GM21528 (cell line): ENCODE results near the gene CDC42EP4.

Source experiments
- ATAC-seq: cut with Tn5 transposase; IDR thresholded peaks from one replicate; pipeline ENCODE4 v1.9.1; 2021; ENCODE audit warnings: mild to moderate bottlenecking, moderate library complexity; ENCODE audit not compliant: unreplicated experiment, low FRiP score

The CDC42EP4 gene, protein sequence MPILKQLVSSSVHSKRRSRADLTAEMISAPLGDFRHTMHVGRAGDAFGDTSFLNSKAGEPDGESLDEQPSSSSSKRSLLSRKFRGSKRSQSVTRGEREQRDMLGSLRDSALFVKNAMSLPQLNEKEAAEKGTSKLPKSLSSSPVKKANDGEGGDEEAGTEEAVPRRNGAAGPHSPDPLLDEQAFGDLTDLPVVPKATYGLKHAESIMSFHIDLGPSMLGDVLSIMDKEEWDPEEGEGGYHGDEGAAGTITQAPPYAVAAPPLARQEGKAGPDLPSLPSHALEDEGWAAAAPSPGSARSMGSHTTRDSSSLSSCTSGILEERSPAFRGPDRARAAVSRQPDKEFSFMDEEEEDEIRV

DNA sequence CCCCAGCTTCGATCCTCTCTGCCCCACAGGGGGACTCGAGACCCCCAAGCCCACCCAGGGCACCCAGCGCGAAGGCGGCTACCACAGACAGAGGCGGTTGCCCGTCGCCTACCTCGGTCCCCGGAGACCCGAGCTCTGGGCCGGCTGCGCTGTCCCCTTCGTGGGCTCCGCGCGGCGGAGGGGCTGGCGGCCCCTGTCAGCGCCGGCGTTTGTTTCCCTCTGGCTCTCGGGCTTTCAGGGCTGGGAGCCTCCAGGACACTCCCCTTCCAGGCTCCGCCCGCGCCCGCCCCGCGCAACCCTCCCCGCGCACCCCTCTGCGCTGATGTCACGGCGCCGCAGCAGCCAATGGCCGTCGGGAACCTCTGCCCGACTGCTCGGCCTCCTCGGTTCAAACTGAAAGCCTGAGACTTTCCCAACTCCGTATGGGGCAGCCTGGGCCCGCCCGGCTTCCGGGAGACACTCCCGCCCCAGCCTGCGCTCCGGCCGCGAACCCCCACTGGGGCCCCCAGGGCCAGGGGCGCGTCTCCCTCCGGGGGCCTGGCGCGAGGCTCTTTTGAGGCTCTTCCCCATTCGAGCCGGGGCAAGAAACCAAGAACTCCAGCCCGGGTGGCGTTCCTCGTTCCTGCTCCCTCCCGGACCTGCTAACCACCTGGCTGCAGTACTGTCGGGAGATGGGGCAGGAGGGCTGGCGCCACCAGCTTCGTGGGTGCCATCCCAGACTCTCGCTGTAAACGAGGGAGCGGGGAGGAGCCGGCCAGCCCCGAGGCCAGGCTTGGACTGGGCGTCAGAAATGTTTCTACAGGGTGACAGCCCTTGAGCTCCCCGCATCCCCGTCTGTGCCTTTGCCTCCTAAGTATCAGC is at the start of gene CDC42EP4:
CDC42EP4 (minus strand) TSS at position 221 of the 861 bp plus-strand sequence. CDS start 25,501 bp downstream, outside the sequence.
- ATAC-seq, result peak; percentile 90

DNA sequence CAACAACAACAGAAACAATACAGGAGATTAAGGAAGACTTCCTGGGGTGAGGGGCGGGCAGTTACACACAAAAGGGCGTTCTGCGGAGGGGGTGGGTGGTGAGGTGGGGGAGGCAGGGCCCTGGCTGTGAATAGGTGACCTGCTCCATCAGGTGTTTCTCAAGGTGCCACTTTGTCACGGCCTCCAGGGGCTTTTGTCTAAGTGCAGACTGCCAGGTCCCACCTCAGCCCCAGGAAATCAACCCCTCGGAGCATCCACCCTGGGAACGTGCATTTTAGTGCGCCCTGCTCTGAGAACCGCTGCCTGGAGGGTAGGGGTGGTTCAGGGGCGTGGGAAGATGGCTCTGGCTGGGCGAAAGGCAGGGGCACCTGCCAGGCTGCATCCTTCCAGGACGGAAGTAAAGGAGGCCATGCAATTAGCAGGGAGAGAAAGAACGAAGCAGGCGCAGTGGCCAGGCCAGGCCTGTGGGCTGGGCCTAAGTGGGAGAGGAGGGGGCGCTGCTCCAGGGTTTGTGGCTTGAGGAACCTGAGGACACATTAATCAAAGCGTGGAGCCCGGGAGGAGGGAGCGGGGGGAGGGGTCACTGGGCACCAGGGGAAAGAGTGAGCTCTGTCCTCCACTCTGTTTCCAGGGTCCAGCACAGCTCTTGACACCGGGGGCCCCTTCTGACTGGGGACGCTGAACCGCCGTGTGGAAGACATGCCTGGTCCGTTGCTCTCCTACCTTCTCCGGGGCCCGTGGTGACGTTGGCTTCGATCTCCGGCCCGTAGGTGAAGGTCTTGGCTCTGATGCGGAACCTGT is 49.4 kb upstream of the CDC42EP4 start:
- no peak for ATAC-seq

DNA sequence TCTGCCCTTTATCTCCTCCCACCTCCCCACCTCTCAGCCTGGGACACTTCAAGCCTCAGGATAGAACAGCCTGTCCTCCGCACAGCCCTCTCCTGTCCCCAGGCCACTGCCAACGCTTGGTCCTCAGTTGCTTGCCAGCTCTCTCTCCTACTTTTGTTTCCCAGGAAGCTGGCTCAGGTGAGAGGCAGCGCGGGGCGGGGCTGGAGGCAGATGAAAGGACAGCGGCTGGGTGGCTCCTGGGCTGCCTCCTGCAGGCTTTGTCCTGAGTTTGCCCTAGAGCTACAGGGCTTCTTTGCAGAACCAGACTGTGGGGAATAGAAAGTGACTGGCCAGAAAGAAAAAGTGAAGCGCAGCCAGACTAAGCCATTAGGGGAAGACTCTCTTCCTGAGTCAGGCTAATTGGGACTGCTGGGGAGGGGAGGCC is 48.2 kb upstream of the CDC42EP4 start:
- ATAC-seq, result no peak

DNA sequence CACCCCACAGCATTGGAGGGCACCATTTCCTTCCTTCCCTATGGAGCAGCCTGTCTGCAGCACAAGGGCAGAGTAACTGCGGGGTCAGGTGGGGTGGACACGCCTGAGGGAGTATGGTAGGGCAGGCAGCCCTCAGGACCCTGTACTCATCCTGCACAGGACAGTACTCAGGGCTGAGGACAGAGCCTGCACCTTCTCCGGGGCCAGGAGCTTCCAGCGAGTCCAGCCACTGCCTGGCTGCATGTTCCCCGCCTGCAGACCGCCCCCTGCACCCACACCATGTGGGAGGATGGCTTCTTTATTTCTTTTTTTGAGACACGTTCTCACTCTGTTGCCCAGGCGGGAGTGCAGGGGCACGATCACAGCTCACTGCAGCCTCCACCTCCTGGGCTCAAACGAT is 47.6 kb upstream of the CDC42EP4 start:
- no peak for ATAC-seq

DNA sequence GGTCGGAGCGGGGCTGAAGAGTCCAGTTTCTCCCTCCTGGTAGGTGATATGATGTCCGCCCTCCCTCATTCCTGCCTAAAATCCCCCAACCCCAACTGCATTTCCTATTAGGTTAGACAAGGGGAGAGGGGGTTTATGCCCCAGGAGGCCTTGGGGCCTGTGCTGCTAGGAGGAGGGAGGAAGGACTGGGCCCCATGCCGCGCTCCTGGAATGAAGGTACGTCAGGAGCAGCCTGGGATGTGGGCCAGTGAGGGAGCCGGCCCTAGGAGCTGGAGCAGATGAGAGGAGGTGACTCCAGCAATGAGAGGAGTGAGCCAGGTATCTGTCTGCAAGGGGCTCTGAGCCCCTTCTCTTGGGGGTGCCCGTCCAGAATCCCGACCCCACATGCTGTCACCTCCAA is 46.9 kb upstream of the CDC42EP4 start:
- ATAC-seq, result no peak

DNA sequence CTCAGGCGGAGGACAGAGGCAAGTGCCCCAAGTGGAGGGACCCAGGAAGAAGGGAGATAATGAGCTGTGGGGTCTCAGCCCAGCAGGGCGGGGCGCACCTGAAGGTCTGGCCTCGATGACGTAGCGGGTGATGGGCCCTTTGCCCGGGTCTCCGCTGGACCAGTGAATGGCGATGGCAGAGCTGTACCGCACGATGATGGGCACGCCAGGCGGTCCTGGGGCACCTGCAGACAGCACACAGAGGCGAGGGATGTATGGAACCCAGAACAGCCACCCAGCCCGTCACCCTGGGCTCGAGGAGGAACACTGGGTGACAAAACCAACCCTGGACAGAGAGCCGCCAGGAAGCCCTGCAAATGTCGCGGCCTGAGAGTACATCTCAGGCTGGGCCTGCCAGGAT is 46.2 kb upstream of the CDC42EP4 start:
- ATAC-seq, result no peak

DNA sequence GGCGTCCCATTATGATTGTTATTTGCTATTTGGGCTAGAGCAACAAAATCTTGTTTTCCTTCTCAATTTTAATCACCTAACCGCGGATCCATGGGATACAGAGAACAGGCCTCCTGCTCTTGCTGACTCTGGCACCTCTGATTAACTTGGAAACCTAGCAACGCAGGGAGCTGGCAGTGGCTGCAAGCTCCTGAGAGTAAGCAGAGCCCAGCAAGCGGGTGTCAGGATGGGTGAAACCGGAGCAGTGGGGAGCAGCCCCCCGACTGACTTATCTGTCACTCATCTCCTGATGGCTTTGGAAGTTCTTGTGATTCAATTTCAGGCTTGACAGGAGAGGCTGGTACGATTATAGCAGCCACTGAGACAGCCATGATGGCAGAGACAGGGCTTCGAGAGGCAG is 45.5 kb upstream of the CDC42EP4 start:
- no peak for ATAC-seq

DNA sequence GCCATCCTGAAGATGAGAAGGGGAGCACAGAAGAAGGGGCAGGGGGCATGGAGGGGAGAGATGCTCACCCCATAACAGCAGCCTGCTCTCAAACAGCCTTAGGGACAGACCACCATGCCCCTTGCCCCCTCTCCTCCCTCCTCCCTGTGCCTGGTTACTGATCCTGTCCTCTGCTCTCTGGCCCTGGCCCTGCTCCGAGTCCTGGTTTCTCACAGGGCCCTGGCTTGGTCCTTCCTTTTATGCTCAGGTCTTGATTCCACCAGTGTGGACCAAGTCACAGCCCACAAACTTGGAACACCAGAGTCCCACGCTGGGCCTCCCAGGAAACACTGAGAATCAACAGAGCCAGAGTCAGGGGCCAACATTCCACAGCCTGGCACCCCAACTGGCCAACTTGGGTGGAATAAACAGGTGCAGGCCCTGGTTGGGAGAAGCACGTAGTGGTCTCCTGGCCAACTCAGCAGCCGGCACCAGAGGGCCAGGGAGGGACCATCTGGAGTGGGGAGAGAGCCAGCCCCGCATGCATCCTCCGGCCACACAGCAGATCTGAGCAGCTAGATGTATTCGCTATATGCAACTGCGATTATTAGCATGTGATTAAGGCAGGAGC is 44.9 kb upstream of the CDC42EP4 start:
- no peak for ATAC-seq

DNA sequence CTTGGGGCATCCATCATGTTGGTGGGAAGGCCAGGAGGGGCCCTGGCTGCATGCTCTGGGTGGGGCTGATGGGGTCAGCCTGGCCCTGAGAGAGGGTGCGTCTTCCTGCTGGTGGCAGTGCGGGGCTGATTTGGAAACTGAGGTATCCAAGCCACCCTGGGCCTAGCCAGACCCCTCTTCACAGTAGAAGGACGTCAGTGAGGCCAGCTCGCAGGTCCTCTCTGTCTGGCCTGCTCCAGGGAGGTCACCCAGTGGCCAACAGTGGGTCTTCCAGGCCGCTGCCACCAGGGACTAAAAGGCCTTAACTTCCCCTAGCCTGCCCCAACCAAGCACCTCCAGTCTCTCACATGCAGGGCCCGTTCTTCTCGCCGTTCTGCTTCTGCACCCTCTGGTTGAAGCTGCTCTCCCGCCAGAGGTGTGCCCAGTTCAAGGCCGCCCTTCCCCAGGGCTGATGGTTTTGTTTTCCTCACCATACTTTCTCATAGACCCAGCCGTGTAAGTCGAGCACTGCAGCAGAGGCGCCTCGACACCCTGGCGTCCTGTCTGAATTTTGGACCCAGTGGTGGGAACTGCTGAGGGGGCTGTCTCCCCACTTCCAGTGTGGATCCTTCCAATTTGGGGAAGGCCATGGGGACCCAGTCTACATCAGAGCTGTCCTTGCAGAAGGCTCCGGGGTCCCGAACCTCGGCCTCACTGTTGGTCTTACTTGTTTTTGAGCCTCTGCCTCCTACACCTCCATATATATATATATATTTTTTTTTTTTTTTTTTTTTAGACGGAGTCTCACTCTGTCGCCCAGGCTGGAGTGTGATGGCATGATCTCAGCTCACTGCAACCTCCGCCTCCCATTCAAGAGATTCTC is 42.9 kb upstream of the CDC42EP4 start:
- ATAC-seq, result no peak

DNA sequence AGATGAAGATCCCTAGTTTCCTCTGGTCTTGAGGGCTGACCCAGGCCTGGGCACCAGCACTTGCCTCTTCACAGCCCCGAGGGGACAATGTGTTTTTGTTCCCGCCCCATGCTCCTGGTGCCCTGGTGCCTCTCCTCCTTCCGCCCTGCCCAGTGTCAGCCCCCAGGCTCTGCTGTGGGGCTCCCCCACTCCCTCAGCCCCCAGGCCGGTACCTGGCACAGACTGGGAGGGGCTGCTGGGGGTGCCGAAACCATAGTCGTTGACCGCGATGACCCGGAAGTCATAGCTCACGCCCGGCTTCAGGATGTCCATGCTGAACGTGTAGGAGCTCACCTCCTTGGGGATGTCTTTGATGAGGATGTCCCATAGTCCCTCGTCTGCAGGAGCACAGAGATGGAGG is 40.5 kb upstream of the CDC42EP4 start:
- ATAC-seq, result no peak

DNA sequence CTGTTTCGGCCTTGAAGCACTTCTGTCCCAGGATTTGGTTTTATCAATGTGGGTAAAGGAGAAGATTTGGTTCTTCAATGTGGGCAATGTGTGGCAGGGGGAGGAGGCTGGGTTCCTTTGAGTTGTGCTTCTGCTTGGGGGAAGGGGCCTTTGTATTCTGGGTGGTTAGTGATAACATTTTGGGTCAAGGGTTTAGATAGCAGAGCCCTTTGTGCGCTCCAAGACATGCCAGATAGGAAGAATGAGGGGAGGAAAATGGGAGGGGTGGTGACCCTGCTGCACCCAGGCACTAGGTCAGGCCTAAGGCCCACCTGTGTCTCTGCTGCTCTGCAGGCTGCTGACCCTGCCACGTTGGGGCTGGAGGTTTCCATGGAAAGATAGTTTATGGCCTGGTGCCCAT is 40.0 kb upstream of the CDC42EP4 start:
- no peak for ATAC-seq

DNA sequence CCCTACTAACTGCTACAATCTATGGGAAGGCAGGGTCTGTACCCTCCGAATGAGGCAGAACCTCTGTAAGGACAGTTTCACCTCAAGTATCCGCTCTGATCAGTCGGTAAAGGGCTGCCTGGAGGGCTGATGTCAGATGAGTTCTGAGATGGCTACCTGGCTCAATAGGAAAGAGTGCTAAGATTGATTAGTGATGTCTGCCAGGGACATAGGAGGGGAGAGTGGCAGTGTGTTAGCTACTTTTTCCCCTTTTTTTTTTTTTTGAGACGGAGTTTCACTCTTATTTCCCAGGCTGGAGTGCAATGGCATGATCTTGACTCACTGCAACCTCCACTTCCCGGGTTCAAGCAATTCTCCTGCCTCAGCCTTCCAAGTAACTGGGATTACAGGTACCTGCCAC is 39.1 kb upstream of the CDC42EP4 start:
- ATAC-seq, result no peak

DNA sequence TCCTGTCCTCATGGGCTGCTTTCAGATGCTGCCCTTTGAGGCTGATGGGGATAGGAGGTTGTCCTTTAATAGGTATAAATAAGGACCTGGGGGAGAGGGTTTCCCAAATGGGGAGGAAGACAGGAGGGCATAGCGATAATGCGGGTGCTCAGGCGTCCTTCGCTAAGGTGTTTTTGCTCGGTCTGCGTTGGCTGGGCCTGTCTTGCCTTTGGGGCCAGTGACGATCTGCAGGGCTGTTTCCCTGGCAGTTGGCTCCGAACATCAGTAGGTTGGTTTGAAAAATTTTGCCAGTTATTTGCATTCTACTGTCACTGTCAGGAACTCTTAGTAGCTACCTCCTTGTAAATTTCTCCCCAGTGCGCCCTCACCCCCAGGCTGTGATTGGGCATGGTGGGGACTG is 37.8 kb upstream of the CDC42EP4 start:
- no peak for ATAC-seq

DNA sequence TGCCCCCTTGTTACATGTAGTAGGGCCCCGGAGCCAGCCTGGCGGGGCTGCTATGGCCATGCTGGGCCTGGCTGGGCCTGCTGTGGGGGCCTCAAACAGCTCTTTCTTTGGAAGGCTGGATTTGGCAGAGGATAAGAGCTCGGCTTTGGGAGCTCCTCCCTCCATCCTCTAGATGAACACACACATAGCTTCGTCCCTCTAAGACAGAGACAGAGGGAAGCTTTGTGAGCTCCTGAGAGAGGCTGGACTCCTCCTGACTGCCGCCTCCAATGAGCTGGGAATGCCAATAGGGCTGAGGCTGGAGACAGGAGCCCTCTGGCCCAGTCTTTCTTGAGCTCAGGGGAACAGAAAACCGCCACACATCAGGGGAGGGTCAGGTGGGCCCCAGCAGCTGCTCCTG is 37.3 kb upstream of the CDC42EP4 start:
- ATAC-seq, result no peak

DNA sequence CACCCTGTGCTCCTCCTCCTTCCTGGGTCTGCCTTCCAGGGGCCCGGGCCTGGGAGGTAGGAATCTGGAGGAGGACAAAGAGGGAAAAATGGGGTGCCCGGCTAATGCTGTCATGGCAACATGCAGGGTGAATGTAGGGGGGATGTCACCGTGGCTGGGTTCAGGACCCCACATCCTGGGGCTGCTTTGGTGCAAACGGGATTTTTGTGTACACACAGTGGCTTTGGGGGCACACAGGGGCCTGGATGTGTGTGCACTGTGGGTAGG is 37.0 kb upstream of the CDC42EP4 start:
- ATAC-seq, result no peak

DNA sequence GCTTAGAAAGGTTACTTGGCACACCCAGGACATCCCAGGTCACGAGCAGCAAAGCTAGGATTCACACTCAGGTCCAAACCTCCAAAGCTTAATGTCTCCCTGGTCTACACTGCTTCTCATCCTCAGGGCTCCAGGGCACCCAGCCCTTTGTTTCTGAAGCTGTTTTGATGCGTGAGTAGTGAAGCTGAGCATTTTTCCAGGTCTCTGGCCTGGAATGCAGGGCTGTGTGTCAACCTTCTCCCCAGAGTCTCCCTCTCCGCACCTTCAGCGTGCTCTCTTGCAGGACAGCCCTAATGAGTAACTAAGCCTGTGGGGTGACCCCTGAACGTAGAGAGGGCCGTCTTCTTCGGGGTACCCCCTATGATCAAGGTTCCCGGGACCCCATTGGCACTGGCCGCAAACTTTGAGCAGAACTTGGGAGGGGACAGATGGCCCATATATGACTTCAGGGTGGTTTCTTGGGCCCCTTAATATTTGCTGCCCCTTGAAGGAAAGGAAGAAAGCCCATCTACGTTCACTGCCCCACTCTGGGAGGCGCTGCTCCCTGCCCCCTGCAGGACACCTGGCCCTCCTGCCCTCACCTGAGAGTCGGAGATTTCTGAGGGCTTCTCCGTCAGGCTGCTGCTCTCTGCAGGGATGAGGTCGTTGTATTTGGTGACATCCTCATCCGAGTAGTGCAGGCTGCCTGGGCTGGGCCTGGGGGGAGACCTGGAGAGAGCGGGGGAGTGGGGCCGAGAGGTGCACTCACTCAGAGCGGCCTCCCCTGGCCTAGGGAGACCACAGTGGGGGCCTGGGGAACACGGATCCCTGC is 36.4 kb upstream of the CDC42EP4 start:
- ATAC-seq, result no peak

DNA sequence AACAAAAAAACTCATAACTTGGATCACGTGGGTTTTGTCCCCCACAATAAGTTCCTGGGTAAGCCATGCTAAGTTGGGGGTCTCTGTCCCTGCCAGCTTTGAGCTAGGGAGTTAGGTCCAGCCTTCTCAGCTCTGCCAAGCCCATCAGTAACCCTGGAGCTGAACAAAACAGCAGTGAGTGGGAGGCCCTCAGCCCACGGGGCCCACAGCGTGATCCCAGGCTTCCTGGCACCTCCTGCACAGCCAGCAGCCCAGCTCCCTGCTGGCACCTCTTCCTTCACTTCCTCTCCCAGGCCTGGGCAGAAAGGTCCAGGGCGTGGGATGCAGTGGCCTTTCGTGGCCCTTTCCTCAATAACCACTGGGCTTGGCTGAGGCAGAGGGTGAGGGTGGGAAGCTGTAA is 35.5 kb upstream of the CDC42EP4 start:
- no peak for ATAC-seq

DNA sequence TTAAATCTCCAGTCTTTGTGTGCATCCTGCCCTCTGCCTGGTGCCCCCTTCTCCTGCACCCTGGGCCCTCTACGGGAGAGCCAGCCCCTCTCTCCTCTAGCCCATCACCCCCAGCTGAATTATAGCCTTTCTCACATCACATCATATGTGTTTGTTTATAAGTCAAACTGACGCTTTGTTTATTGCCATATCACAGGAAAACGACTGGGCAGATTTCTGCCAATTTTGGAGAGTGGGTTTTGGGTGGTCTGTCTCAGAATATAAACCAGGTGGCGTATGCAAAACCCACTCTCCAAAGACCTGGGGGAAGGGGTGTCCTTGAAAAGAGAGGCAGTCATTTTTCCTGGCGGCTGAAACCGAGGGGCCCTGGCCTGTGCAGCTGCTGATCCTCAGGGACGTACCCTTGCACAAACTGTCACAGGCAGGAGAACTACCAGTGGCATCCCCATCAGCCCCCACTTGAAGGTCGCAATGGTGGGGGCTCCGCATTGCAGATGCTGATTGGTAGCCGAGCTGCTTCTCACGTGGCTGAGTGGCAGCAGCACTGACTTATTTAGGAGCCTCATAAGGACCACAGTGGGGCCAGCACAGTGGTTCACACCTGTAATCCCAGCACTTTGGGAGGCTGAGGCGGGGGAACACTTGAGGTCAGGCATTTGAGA is 34.8 kb upstream of the CDC42EP4 start:
- no peak for ATAC-seq
